ENCODE measurements around the gene UMODL1. TPM values are rescaled to one million over a fixed set of nuclear protein-coding genes. Genes with fewer than 3 reads are reported as not detected.

Gene UMODL1
- total and polyA plus RNA-seq, 2 of the 13 experiments (the other 11 are each of a cell fraction or from before 2014, with no cell fraction given), result not detected

- TF ChIP-seq NFAT5 (CRISPR knock-in tag; IDR thresholded peaks at IDR 0.05) (no peak), ARID5B (CRISPR knock-in tag; IDR thresholded peaks at IDR 0.05) (no peak), NR3C1 (CRISPR knock-in tag; IDR thresholded peaks at IDR 0.05) (no peak), ZNF788 (CRISPR knock-in tag; IDR thresholded peaks at IDR 0.05; ENCODE audit: borderline replicate concordance) (no peak), HOXA9 (CRISPR knock-in tag; IDR thresholded peaks at IDR 0.05; ENCODE audit: borderline replicate concordance) (no peak), ZNF616 (CRISPR knock-in tag; IDR thresholded peaks at IDR 0.05; ENCODE audit: low read depth) (no peak), ASH2L (IDR thresholded peaks at IDR 0.05; ENCODE audit: insufficient read length, low read depth, low read length) (no peak), CBX2 (IDR thresholded peaks at IDR 0.05; ENCODE audit: low read depth, low read length) (no peak), CBX2 (CRISPR knock-in tag; IDR thresholded peaks at IDR 0.05; ENCODE audit: low read depth) (no peak), KDM3A (CRISPR knock-in tag; IDR thresholded peaks at IDR 0.05; ENCODE audit: low read depth) (no peak), ATF7-NPFF (CRISPR knock-in tag; IDR thresholded peaks at IDR 0.05; ENCODE audit: low read depth) (no peak), GFI1 (CRISPR knock-in tag; IDR thresholded peaks at IDR 0.05; ENCODE audit: borderline replicate concordance) (no peak)
- TF ChIP-seq, protein P1, sequence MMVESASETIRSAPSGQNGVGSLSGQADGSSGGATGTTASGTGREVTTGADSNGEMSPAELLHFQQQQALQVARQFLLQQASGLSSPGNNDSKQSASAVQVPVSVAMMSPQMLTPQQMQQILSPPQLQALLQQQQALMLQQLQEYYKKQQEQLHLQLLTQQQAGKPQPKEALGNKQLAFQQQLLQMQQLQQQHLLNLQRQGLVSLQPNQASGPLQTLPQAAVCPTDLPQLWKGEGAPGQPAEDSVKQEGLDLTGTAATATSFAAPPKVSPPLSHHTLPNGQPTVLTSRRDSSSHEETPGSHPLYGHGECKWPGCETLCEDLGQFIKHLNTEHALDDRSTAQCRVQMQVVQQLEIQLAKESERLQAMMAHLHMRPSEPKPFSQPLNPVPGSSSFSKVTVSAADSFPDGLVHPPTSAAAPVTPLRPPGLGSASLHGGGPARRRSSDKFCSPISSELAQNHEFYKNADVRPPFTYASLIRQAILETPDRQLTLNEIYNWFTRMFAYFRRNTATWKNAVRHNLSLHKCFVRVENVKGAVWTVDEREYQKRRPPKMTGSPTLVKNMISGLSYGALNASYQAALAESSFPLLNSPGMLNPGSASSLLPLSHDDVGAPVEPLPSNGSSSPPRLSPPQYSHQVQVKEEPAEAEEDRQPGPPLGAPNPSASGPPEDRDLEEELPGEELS (CRISPR knock-in tag; IDR thresholded peaks at IDR 0.05), result no peak
- TF ChIP-seq, protein P2, sequence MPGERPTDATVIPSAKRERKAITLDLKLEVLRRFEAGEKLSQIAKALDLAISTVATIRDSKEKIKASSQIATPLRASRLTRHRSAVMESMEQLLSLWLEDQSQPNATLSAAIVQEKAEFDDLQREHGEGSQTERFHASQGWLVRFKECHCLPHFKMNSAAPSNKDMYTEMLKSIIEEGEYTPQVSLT (CRISPR knock-in tag; IDR thresholded peaks at IDR 0.05; ENCODE audit: borderline replicate concordance, low read depth), result no peak
Observed at GRCh38 chr21:42137191-42137904, 66.2 kb downstream of the UMODL1 start (continued).
